ENCODE results near the gene CADPS2. TPM values are rescaled to one million over a fixed set of nuclear protein-coding genes. Genes with fewer than 3 reads are reported as not detected.

Gene CADPS2
- total and polyA plus RNA-seq, 4 donors: 5.6 to 41.1 (median 11.0) TPM

DNA sequence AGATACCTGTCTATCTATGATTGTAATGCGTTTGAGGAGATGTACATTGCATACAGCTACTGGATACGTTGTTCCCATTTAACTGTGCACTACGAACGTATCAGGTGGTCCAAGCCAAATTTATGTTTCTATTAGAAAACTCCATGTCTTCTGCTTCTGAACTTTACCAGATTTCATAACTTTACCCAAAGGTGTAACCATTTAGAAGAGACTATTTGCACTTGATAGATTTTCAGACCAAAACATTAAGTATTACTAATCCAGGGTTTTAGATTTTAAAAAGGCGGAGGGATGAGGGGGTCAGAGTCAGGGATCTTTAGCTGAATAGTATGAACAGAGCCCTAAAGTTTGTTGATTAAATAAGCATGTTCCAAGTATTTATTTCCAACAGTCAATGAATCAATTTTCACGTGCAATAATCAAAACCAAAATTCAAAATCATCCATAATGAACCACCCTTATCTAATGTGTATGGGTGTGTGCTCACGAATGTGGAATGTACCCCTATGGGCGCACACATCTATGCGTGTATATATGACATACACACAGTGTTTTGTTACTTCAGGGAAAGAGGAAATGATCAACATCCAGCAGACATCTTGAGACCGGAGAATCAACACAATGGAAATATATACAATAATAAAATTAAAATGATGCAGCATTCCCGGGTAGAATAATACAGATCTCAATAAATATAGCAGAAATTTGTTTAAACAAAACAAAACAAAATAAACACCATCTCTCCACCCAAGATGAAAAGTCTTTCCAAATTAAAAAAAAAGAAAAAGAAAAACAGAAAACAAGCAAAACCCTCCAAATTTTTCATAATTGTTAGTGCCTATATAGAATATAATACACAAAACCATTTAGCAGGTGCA lies 585.1 kb downstream of the CADPS2 start:
- Histone ChIP-seq H3K4me3 (ENCODE audit: low read depth in 1 of 3, low read length in 3 of 3) (no peak overlapping the region), H3K9ac (ENCODE audit: low read depth in 1 of 2, low read length in 2 of 2) (no peak overlapping the region), H3K36me3 (ENCODE audit: control insufficient read depth in 4 of 4, insufficient read depth in 3 of 4, low read depth in 1 of 4, low read length in 3 of 4) (no peaks in the 10 kb centered on the region), H3K9me3 (ENCODE audit: control insufficient read depth in 4 of 4, low read length in 3 of 4) (peaks cover 0 to 4% (median 3%) of the 10 kb centered on the region in 4 donors), H3K27ac (ENCODE audit: low read depth in 1 of 2, low read length in 2 of 2) (no peak overlapping the region), H3K4me1 (ENCODE audit: control insufficient read depth in 4 of 4, insufficient read depth in 4 of 4, low read length in 3 of 4) (peaks cover 16 to 26% (median 21%) of the 10 kb centered on the region in 4 donors), H3K27me3 (ENCODE audit: control insufficient read depth in 4 of 4, insufficient read depth in 4 of 4, low read length in 3 of 4) (peaks cover 3 to 53% (median 22%) of the 10 kb centered on the region in 4 donors)
- TF ChIP-seq HNF4G (IDR thresholded peaks at IDR 0.05): no peak
- TF ChIP-seq, protein P1, sequence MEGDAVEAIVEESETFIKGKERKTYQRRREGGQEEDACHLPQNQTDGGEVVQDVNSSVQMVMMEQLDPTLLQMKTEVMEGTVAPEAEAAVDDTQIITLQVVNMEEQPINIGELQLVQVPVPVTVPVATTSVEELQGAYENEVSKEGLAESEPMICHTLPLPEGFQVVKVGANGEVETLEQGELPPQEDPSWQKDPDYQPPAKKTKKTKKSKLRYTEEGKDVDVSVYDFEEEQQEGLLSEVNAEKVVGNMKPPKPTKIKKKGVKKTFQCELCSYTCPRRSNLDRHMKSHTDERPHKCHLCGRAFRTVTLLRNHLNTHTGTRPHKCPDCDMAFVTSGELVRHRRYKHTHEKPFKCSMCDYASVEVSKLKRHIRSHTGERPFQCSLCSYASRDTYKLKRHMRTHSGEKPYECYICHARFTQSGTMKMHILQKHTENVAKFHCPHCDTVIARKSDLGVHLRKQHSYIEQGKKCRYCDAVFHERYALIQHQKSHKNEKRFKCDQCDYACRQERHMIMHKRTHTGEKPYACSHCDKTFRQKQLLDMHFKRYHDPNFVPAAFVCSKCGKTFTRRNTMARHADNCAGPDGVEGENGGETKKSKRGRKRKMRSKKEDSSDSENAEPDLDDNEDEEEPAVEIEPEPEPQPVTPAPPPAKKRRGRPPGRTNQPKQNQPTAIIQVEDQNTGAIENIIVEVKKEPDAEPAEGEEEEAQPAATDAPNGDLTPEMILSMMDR (IDR thresholded peaks at IDR 0.05; ENCODE audit: low read depth, low read length, missing input control): no peak
- 22% methylated on average over 11 of the region's 11 CpGs for WGBS
- no peak for DNase-seq (ENCODE audit: low spot score)

DNA sequence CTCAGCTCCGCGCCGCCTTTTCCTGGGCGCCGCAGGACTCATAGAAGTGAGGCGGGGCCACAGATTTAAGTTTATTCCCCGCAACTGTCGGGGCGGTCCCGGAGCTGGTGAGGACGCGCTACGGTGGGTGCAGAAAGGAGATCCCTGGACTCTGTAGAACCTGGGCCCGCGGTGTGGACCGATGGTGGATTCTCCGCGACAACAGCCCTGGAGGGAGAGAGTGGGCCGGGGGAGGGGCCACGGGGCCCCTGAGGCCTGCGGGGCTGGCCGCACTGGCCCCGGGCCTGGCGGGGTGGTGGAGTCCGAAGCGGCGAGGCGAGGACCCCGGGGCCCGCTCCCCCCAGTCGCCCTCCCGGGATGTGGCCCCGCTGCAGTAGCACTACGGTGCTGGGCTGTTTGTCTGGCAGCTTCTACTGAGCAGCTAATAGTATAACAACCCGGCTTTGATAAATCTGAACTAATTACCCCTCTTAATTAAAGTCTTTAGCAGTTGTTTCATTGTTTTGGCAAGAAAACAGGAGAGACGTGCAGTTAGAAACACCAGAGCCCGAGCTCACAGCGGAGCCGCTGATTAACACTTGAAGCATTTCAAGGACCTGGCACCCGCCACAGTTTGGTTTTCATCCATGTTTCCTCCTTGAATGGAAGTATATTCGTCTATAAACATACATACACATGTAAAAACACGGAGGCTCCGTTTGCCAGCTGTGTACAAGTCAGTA lies 585.9 kb downstream of the CADPS2 start:
- H3K4me1 ChIP-seq (ENCODE audit: control insufficient read depth in 4 of 4, insufficient read depth in 4 of 4, low read length in 3 of 4): peaks cover 8 to 19% (median 13%) of the 10 kb centered on the region in 4 donors
- H3K9me3 ChIP-seq (ENCODE audit: control insufficient read depth in 4 of 4, low read length in 3 of 4): peaks cover 0 to 4% (median 3%) of the 10 kb centered on the region in 4 donors
- H3K27ac ChIP-seq (ENCODE audit: low read depth in 1 of 2, low read length in 2 of 2): no peak overlapping the region
- no peak for DNase-seq (ENCODE audit: low spot score)
- H3K36me3 ChIP-seq (ENCODE audit: control insufficient read depth in 4 of 4, insufficient read depth in 3 of 4, low read depth in 1 of 4, low read length in 3 of 4): no peaks in the 10 kb centered on the region
- no peak for TF ChIP-seq YY1 (IDR thresholded peaks at IDR 0.05)
- TF ChIP-seq, protein P2, sequence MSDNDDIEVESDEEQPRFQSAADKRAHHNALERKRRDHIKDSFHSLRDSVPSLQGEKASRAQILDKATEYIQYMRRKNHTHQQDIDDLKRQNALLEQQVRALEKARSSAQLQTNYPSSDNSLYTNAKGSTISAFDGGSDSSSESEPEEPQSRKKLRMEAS (IDR thresholded peaks at IDR 0.05): no peak
- TF ChIP-seq RXRA (IDR thresholded peaks at IDR 0.05): no peak
- TF ChIP-seq, protein P1 (IDR thresholded peaks at IDR 0.05; ENCODE audit: low read depth, low read length, missing input control): no peak
- no peak for TF ChIP-seq NR2F2 (IDR thresholded peaks at IDR 0.05)
- no peak for TF ChIP-seq HNF4A (conservative IDR thresholded peaks at IDR 0.05)
- TF ChIP-seq SP1 (IDR thresholded peaks at IDR 0.05): no peak
- TF ChIP-seq JUND (IDR thresholded peaks at IDR 0.05): no peak
- TF ChIP-seq, protein P3, sequence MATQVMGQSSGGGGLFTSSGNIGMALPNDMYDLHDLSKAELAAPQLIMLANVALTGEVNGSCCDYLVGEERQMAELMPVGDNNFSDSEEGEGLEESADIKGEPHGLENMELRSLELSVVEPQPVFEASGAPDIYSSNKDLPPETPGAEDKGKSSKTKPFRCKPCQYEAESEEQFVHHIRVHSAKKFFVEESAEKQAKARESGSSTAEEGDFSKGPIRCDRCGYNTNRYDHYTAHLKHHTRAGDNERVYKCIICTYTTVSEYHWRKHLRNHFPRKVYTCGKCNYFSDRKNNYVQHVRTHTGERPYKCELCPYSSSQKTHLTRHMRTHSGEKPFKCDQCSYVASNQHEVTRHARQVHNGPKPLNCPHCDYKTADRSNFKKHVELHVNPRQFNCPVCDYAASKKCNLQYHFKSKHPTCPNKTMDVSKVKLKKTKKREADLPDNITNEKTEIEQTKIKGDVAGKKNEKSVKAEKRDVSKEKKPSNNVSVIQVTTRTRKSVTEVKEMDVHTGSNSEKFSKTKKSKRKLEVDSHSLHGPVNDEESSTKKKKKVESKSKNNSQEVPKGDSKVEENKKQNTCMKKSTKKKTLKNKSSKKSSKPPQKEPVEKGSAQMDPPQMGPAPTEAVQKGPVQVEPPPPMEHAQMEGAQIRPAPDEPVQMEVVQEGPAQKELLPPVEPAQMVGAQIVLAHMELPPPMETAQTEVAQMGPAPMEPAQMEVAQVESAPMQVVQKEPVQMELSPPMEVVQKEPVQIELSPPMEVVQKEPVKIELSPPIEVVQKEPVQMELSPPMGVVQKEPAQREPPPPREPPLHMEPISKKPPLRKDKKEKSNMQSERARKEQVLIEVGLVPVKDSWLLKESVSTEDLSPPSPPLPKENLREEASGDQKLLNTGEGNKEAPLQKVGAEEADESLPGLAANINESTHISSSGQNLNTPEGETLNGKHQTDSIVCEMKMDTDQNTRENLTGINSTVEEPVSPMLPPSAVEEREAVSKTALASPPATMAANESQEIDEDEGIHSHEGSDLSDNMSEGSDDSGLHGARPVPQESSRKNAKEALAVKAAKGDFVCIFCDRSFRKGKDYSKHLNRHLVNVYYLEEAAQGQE (IDR thresholded peaks at IDR 0.05): no peak
- no peak for TF ChIP-seq GABPA (IDR thresholded peaks at IDR 0.05 in 1 of 2, conservative IDR thresholded peaks at IDR 0.05 in 1 of 2)
- no peak for TF ChIP-seq RAD21 (IDR thresholded peaks at IDR 0.05)
- TF ChIP-seq TAF1 (conservative IDR thresholded peaks at IDR 0.05): no peak
- TF ChIP-seq FOXA2 (IDR thresholded peaks at IDR 0.05): no peak
- no peak for TF ChIP-seq EGR1 (IDR thresholded peaks at IDR 0.05; ENCODE audit: low read depth in 2 of 2)
- TF ChIP-seq, protein P4, sequence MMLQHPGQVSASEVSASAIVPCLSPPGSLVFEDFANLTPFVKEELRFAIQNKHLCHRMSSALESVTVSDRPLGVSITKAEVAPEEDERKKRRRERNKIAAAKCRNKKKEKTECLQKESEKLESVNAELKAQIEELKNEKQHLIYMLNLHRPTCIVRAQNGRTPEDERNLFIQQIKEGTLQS (IDR thresholded peaks at IDR 0.05): no peak
- TF ChIP-seq, protein P5, sequence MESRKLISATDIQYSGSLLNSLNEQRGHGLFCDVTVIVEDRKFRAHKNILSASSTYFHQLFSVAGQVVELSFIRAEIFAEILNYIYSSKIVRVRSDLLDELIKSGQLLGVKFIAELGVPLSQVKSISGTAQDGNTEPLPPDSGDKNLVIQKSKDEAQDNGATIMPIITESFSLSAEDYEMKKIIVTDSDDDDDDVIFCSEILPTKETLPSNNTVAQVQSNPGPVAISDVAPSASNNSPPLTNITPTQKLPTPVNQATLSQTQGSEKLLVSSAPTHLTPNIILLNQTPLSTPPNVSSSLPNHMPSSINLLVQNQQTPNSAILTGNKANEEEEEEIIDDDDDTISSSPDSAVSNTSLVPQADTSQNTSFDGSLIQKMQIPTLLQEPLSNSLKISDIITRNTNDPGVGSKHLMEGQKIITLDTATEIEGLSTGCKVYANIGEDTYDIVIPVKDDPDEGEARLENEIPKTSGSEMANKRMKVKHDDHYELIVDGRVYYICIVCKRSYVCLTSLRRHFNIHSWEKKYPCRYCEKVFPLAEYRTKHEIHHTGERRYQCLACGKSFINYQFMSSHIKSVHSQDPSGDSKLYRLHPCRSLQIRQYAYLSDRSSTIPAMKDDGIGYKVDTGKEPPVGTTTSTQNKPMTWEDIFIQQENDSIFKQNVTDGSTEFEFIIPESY (IDR thresholded peaks at IDR 0.05): no peak
- TF ChIP-seq HNF4G (IDR thresholded peaks at IDR 0.05): no peak
- TF ChIP-seq FOXA1 (IDR thresholded peaks at IDR 0.05): no peak
- H3K27me3 ChIP-seq (ENCODE audit: control insufficient read depth in 4 of 4, insufficient read depth in 4 of 4, low read length in 3 of 4): peaks cover 0 to 47% (median 19%) of the 10 kb centered on the region in 4 donors
- H3K4me3 ChIP-seq (ENCODE audit: low read depth in 1 of 3, low read length in 3 of 3): no peak overlapping the region
- WGBS: 9% methylated on average over 43 of the region's 43 CpGs
- no peak overlapping the region for H3K9ac ChIP-seq (ENCODE audit: low read depth in 1 of 2, low read length in 2 of 2)

All from liver (tissue), 9 donors.